ENCODE measurements around the gene COL21A1.

COL21A1 gene

DNA sequence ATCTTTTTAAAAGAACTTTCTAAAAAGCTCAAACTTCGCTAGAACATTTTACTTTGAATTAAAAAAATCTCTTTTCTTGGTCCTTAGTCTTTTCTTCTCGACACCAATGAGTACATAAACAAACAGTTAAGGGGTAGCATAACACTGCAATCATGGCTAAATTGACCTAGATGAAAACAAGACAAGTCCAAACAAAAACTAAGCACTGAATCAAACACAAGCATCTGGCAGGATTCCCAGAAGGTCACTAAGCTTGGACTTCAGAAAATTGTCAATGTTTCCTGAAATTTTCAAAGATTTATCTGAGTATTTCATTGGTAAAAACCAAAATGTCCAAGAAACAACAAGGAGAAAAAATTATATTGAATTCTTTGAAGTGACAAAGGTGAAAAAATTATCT lies 5.0 kb downstream of the COL21A1 start:
- no peak overlapping the region for H2AFZ ChIP-seq (ENCODE audit: low read depth, low read length)
- peaks cover 12% of the 10 kb centered on the region for H3K4me1 ChIP-seq (ENCODE audit: low read length)
- no peaks in the 10 kb centered on the region for H3K36me3 ChIP-seq (replicated peaks; ENCODE audit: low read depth, low read length)
- no peak overlapping the region for H3K27ac ChIP-seq (ENCODE audit: low read length)
- no peak overlapping the region for H3K4me3 ChIP-seq (ENCODE audit: low read length)
- H3K79me2 ChIP-seq (ENCODE audit: low read length): no peaks in the 10 kb centered on the region
- TF ChIP-seq CTCF (IDR thresholded peaks at IDR 0.05; ENCODE audit: low read depth, low read length): no peak
- TF ChIP-seq EZH2phosphoT487 (IDR thresholded peaks at IDR 0.05; ENCODE audit: low read depth): no peak
- H4K20me1 ChIP-seq (ENCODE audit: insufficient read depth, low read length): no peaks in the 10 kb centered on the region
- H3K9ac ChIP-seq (ENCODE audit: low read length): no peak overlapping the region
- no peak overlapping the region for H3K4me2 ChIP-seq (ENCODE audit: low read length)
- H3K27me3 ChIP-seq (ENCODE audit: low read depth, low read length): no peaks in the 10 kb centered on the region
- H3K9me3 ChIP-seq (ENCODE audit: insufficient read depth, low read length): no peaks in the 10 kb centered on the region

DNA sequence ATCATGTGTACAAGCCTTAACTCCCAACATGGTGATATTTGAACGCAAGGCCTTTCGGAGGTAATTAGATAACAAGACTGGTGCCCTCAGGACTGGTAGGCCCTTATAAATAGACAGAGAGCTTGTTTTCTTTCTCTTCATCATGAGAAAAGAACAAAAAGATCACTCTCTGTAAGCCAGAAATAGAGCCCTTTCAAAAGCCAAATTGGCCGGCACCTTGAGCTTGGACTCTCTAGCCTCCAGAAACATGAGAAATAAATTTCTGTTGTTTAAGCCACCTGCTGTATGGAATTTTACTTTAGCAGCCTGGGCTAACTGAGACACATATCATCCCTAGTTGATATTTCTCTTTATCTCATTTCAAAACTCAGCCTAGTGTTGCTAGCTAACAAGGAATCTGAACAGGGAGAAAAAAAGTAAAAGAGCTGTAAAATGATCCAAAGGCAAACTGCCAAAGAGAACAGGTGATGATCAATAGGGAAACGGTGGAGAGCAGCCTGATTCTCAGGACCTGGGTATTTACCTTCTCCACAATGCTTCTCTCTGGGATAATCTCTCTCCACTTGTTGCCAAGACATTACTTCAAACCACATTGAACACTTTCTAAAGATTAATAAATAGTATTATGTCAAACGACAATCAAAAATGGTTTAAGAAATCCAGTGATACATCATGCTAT lies 6.1 kb downstream of the COL21A1 start:
- TF ChIP-seq CTCF (IDR thresholded peaks at IDR 0.05; ENCODE audit: low read depth, low read length) (no peak), EZH2phosphoT487 (IDR thresholded peaks at IDR 0.05; ENCODE audit: low read depth) (no peak)
- Histone ChIP-seq H3K9ac (ENCODE audit: low read length) (no peak overlapping the region), H3K27ac (ENCODE audit: low read length) (no peak overlapping the region), H3K36me3 (replicated peaks; ENCODE audit: low read depth, low read length) (no peaks in the 10 kb centered on the region), H3K4me1 (ENCODE audit: low read length) (peaks cover 12% of the 10 kb centered on the region), H3K79me2 (ENCODE audit: low read length) (no peaks in the 10 kb centered on the region), H2AFZ (ENCODE audit: low read depth, low read length) (no peak overlapping the region), H4K20me1 (ENCODE audit: insufficient read depth, low read length) (no peaks in the 10 kb centered on the region), H3K4me2 (ENCODE audit: low read length) (no peak overlapping the region), H3K4me3 (ENCODE audit: low read length) (no peak overlapping the region), H3K27me3 (ENCODE audit: low read depth, low read length) (no peaks in the 10 kb centered on the region), H3K9me3 (ENCODE audit: insufficient read depth, low read length) (no peaks in the 10 kb centered on the region)

GRCh38 chr6:56238352-56238751 lies 9.0 kb downstream of the COL21A1 start:
- Histone ChIP-seq H3K4me3 (ENCODE audit: low read length) (no peak overlapping the region), H3K4me1 (ENCODE audit: low read length) (peaks cover 4% of the 10 kb centered on the region), H3K4me2 (ENCODE audit: low read length) (no peak overlapping the region), H3K79me2 (ENCODE audit: low read length) (no peaks in the 10 kb centered on the region), H3K9me3 (ENCODE audit: insufficient read depth, low read length) (no peaks in the 10 kb centered on the region), H4K20me1 (ENCODE audit: insufficient read depth, low read length) (no peaks in the 10 kb centered on the region), H3K27ac (ENCODE audit: low read length) (no peak overlapping the region), H3K9ac (ENCODE audit: low read length) (no peak overlapping the region), H3K36me3 (replicated peaks; ENCODE audit: low read depth, low read length) (no peaks in the 10 kb centered on the region), H2AFZ (ENCODE audit: low read depth, low read length) (no peak overlapping the region), H3K27me3 (ENCODE audit: low read depth, low read length) (no peaks in the 10 kb centered on the region)
- TF ChIP-seq CTCF (IDR thresholded peaks at IDR 0.05; ENCODE audit: low read depth, low read length): no peak
- TF ChIP-seq EZH2phosphoT487 (IDR thresholded peaks at IDR 0.05; ENCODE audit: low read depth): no peak

DNA sequence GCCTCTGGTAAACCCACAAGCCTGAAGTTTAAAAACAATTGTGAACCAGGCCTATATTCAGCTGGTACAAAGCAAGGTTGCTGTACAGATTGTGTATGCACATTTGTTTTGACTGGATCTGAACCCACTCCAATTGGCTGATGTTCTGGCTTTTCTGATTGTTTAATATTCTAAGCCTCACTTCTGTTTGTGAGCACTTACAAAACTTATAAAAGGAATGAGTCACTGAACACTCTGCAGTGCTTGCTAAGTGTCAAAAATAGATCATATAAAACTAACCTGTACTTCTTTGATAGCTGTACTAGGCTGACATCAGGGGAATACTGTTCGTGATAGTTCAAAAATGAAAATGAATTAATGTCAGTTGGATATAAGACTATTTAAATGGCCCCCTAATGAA lies 12.1 kb downstream of the COL21A1 start:
- H3K36me3 ChIP-seq (replicated peaks; ENCODE audit: low read depth, low read length): no peaks in the 10 kb centered on the region
- no peaks in the 10 kb centered on the region for H3K9me3 ChIP-seq (ENCODE audit: insufficient read depth, low read length)
- H3K9ac ChIP-seq (ENCODE audit: low read length): no peak overlapping the region
- TF ChIP-seq CTCF (IDR thresholded peaks at IDR 0.05; ENCODE audit: low read depth, low read length) (no peak), EZH2phosphoT487 (IDR thresholded peaks at IDR 0.05; ENCODE audit: low read depth) (no peak)
- H2AFZ ChIP-seq (ENCODE audit: low read depth, low read length): no peak overlapping the region
- no peaks in the 10 kb centered on the region for H3K79me2 ChIP-seq (ENCODE audit: low read length)
- H3K4me3 ChIP-seq (ENCODE audit: low read length): no peak overlapping the region
- no peaks in the 10 kb centered on the region for H4K20me1 ChIP-seq (ENCODE audit: insufficient read depth, low read length)
- no peak overlapping the region for H3K27ac ChIP-seq (ENCODE audit: low read length)
- H3K27me3 ChIP-seq (ENCODE audit: low read depth, low read length): no peaks in the 10 kb centered on the region
- H3K4me1 ChIP-seq (ENCODE audit: low read length): no peaks in the 10 kb centered on the region
- no peak overlapping the region for H3K4me2 ChIP-seq (ENCODE audit: low read length)

All from OCI-LY3 (cell line).